ENCODE results near the gene STK38L.

DNA sequence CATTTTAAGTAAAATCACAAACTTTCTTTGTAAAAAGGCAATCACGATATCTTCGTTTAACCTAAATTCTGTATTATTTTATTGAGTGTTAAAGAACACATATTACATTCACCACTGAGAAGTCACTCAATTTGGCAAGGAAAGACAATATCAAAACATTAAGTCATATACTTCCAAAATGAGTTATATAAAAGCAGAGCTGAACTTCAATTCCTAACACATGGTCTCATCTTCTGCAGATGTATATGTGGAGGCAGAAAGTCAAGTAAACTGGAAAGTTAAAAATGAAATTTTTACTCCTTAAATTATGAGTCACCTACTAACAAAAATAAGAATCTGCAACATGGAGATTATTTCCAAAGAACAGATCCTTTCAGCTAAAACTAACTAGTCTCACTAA, 117.3 kb downstream of the STK38L start:
- no peak for TF ChIP-seq POLR2A (IDR thresholded peaks at IDR 0.05)
- TF ChIP-seq POLR2AphosphoS5 (IDR thresholded peaks at IDR 0.05): no peak
